GM18499 (cell line): ENCODE results near the gene WNK4.

Experiments
- ATAC-seq: cut with Tn5 transposase; IDR thresholded peaks from one replicate; pipeline ENCODE4 v1.9.1; 2021; ENCODE audit warnings: moderate number of reproducible peaks; ENCODE audit not compliant: insufficient read depth, unreplicated experiment

Gene WNK4

DNA sequence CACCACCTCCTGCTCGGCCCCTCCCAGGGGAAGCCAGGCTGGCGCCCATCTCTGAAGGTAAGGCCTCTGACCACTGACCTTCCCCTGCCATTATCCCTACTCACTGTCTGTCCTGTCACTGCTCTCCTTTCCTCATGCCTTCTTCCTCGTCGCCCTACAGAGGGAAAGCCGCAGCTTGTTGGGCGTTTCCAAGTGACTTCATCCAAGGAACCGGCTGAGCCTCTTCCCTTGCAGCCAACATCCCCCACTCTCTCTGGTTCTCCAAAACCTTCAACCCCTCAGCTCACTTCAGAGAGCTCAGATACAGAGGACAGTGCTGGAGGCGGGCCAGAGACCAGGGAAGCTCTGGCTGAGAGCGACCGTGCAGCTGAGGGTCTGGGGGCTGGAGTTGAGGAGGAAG, 15.1 kb downstream of the WNK4 start:
- ATAC-seq, result no peak

DNA sequence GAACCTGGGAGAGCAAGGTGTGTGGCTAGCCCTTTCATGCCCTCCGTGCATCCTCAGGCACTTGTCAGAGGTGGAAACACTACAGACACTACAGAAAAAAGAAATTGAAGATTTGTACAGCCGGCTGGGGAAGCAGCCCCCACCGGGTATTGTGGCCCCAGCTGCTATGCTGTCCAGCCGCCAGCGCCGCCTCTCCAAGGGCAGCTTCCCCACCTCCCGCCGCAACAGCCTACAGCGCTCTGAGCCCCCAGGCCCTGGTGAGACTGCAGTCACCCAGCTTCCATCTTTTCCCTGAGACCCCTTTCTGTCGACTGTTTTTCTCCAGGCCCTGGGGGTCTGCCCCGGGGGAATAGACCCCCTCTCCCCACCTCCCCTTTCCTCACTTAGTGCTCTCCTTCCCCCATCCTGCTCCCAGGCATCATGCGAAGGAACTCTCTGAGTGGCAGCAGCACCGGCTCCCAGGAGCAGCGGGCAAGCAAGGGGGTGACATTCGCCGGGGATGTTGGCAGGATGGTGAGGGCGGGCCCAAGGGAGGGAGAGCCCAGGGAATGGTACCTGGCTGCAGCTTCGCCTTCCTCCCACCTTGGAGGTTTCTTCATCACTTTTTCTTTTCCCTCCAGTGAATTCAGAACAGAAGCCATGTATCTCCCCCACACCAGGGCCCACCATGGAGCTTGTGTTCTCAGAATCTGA, 15.8 kb downstream of the WNK4 start:
- ATAC-seq, result no peak

DNA sequence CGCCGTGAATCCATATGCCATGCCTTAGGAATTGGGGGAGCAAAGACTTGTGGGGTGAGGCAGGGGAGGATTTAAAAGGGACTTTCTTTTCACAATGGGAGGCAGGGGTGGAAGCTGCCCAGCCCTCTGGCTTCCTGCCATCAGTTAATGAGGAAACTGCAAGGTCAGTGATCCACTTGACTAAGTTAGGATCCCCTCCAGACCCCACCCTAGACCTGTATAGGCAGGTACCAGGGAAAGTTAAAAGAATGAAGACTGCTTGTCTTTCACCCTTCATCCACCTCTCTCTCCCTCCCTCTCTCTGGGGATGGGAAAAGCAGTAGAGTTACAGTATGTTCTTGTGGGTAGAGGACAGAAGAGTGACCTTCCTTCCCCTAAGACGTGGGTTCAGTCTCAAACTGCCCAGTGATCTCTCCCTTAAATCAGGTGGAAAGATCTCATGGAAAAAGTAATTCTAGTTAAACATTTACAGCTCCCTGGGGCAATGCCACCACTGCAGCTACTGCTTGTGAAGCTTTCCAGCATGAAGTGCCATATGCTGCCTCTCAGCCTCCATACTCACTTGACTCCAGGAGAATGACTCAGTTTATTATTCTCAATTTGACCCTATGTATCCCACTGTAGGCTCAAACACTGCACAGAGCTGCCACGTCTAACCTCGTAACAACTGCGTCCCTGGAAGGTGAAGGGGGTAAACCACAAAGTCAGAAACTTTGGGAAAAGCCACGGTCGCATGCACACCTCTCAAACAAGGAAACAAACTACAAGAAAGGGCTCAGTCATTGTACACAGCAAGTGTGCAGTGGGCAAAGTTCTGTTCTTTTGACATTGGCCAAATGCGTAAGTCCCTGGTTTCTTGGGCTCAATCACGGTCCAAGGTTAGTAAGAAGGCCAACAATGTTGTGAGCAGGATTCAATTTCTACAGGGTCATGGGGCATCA, 16.9 kb downstream of the WNK4 start:
- ATAC-seq, result no peak

GRCh38 chr17:42798011-42798382, 17.6 kb downstream of the WNK4 start:
- ATAC-seq, result no peak

DNA sequence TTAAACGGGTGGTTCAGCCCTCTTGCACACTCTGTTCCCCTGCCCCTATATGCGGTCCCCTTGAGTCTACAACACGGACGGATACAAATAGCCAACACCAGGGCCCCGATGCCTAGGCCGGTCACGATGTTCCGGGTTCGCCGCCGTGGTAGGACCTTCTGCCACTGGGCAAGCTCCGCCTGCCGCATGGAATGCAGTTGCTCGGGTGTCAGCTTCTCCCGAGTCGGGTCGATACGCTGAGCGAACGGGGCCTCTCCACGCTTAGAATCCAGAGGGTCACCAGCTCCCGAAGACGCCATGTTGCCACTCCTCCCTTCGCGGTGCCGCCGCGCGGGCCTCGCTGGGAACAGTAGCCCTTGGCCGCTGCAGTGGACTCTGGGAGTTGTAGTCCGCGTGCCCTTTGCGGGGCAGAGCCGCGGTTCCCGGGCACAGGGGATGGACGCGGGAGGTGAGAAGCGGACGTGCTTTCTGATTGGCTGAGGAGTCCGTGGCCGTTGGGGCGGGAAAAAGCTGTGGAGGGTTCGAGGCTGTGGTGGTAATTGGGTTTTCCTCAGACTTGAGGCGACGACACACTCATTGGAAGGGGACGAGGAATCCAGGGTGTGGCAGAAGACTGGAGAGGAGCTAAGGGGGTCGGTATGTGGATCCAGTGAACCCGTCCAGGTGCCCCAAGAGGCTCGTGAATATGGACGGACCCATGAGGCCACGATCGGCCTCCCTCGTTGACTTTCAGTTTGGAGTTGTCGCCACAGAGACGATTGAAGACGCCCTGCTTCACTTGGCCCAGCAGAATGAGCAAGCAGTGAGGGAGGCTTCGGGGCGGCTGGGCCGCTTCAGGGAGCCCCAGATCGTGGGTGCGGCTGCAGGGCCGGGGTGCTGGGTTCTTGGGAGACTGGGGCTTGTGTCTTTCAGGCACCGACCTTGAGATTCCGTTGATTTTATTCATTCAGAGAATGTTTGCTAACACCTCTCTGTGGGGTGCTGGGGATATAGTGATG, 18.3 kb downstream of the WNK4 start, which contains the start of the genes CNTD1 and COA3:
Gene CNTD1 (plus strand): TSS at position 479 of the 998 bp plus-strand sequence. CDS start 207 bp downstream, at position 686.
Gene COA3 (minus strand): TSS at position 322 of the 998 bp plus-strand sequence. CDS start 23 bp downstream, at position 299.
- ATAC-seq, result no peak

DNA sequence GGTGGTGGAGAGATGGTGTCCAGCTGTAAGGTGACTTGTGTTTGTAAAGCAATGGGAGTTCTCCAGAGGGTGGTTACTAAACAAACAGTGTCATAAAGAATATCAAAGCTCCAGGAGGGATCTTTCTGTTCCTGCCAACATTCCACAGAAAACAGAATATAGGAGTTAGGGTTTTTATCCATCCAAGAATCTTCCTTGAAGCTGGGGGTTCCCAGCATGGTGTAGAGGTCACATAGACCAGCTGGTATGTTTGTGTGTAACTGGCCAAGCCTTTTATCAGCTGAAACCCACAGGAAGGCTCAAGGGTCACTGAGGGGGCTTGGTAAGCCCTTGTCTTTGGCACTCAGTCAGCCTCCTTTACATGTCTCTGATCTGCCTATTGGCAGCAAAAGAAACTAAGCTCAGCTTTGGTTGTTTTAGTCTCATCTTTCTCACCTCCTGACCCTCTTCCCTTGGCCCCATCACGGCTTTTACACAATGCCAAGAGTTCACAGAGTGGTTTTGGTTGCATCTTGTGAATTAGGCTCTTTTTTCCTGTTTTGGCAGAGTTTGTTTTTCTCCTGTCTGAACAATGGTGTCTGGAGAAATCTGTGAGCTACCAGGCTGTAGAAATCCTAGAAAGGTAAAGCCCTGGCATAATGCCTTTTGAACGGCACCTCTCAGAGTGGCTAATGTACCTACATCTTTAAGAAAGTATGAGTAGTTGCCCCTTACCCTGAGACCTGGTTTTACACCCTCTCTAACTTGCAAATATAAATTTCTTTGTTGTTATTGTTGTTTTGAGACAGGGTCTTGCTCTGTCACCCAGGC, 22.9 kb downstream of the WNK4 start:
- no peak for ATAC-seq

DNA sequence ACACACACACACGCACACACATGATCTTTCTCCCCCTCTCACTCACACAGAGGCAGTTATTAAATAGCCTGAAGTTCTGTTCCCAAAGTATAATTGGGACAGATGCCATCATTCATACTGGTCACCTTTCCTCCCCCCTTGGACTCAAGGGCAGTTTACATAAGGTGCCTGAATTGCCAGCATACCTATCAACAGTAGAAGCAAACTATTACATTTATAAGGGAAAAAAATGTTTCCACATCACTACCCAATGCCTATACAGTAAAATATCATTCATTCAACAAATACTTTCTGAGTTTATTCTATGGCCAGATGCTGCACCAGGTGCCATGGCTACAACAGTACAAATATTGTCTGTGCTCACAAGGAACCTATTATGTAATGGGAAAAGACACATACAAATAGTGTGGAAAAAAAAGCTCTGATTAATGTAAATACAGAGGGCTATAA, 24.5 kb downstream of the WNK4 start:
- no peak for ATAC-seq

DNA sequence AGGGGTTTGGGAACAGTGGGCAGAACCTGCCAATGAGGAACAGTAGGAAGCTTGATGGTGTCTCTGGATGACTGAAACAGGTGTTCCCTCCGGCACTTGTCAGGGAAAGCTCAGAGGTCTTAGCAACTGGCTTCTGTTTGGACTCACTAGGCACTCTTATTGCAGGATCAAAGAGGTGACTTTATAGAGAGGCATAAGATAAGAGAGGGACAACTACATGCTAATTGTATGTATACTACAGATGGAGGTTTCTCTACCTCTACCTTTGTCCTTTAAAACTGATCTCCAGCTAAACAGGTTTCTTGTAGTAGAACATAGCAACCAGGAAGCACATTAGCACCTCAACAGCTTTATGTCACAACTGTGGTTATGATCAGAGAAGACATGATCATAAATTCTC, 25.8 kb downstream of the WNK4 start:
- no peak for ATAC-seq

GRCh38 chr17:42809250-42809649, 28.8 kb downstream of the WNK4 start:
- no peak for ATAC-seq

DNA sequence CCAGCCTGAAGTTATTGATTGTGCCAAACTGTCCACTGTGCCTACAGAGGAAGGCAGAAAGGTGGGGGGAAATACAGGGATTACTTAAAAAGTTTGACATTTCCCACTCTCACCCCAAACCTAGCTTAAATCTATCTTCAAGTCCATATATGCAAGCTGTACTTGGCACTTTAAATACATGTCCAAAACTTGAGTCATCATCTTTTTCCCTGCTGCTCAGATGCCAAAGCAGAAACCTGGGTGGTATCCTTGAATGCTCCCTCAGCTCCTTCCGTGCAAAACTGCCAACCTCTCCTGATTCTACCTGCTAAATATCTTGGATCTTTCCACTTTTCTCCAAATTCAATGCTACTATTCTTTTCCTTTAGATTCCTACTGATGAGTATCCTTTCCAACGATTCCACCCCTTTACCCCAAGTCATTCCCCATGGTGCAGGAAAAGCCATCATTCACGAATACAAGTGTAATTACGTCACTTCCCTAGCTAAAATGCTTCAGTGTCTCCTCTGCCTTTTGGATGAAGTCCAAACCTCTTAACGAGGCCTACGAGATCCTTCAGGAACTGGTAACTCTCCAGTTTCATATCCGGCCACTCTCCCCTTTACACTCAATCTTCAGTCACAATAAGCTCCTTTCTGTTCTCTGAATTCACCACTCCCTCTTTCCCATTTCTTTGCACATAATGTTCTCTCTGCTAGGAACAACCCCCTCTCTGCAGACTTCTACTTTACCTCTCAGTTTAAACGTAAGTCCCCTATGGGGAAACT, 34.4 kb downstream of the WNK4 start:
- no peak for ATAC-seq

- ATAC-seq, result no peak
These were observed 37.5 kb downstream of the WNK4 start for GRCh38 chr17:42817866-42818265.

- ATAC-seq, result no peak
These were observed 38.0 kb downstream of the WNK4 start for GRCh38 chr17:42818379-42818778.

DNA sequence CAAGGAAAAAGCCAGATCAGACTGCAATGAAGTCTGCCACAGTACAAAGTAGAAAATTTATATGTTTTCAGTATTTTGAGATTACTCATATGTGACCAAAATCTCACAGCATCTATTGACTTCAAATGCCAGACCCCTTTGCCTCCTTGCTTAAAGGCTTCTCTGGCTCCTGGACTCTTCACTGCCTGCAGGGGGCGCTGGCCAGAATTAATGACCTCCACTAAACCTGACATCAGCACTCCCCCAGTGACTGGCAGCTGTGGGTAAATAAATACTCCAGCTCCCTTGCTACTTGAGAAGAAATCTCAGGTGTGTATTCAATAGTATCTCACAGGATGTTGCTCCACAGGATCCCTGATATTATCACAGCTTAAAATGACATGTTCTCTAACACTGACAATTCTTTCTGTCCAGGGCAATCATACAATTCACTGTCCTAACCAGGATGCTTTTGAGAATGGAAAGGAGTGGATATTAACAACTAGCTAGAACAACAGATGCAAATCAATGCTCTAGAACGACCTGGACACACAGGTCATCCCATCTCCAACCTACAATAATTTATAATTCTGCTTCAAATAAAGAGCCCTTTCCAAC, 39.6 kb downstream of the WNK4 start:
- no peak for ATAC-seq

DNA sequence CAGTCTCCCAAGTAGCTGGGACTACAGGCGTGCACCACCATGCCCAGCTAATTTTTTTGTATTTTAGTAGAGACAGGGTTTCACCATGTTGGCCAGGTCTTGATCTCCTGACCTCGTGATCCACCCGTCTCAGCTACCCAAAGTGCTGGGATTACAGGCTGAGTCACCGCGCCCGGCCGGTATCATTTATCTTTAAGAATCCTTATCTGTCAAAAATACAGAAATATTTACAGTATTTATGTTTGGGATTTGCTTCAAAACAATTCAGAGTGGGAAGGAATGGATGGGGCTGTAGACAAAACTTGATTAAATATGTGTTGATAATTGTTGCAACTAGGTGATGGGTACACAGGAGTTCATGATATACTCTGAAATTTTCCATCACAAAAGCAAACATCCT, 40.8 kb downstream of the WNK4 start:
- ATAC-seq, result no peak

DNA sequence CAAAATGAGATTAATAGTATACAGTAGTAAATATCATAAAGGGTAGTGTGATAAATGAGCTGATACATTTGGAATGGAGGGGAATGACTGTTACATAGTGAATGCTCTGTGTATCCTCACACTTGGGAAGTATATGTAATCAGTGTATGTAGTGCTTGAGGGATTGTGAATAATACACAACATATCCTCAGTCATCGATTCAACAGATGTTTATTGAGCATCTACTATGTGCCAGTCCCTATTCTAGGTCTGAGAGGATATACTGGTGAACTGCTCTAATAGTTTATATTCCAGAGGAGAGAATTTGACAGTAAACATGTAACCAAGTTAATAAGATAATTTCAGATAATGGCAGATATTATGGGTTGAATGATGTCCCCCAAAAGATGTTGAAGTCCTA, 47.1 kb downstream of the WNK4 start:
- ATAC-seq, result no peak

DNA sequence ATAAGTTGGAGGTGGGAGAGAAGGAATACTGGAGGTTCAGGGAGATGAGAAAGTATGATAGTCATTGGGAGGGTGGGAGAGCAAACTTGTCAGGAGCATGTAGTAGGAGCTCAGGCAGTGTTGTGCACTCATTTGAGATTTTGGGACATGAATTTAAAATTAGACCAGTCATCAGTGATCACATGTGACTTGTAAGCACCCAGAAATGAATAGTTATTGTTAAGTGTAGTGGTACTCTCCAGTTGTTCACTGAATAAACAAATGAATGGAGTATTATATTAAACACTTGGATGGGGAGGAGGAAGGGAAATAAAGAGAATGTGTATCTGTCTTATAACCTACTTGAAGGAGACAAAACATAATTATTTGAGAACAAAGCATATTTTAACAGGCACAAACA, 50.6 kb downstream of the WNK4 start:
- no peak for ATAC-seq

GRCh38 chr17:42832213-42832933, 52.0 kb downstream of the WNK4 start:
- no peak for ATAC-seq
